Measurements from ENCODE around the gene PTPRH.
"Not testable (repeated sequence)": the region's sequence is repeated elsewhere in the genome, so short reads cannot be mapped to it uniquely, and the experiment has no call there.

PTPRH gene

GRCh38 chr19:55156202-55157063 is 52.9 kb downstream of the PTPRH start:
- no peak overlapping the region for H3K4me3 ChIP-seq (ENCODE audit: low read length)
- TF ChIP-seq ZNF274 (IDR thresholded peaks at IDR 0.05; ENCODE audit: low read depth, low read length), result no peak

- not testable (repeated sequence) for H3K4me3 ChIP-seq (ENCODE audit: low read length)
These were observed 53.5 kb downstream of the PTPRH start for GRCh38 chr19:55155784-55156183.

- no peak overlapping the region for H3K4me3 ChIP-seq (ENCODE audit: low read length)
- TF ChIP-seq ZNF274 (IDR thresholded peaks at IDR 0.05; ENCODE audit: low read depth, low read length), result no peak
These were observed 55.5 kb downstream of the PTPRH start for GRCh38 chr19:55153652-55154264.

GRCh38 chr19:55152017-55152416 is 57.3 kb downstream of the PTPRH start:
- H3K4me3 ChIP-seq (ENCODE audit: low read length), result no peak overlapping the region
- no peak for TF ChIP-seq ZNF274 (IDR thresholded peaks at IDR 0.05; ENCODE audit: low read depth, low read length)

- no peak within 1 kb of the TSS for H3K4me3 ChIP-seq (ENCODE audit: low read length)
- TF ChIP-seq ZNF274 (IDR thresholded peaks at IDR 0.05; ENCODE audit: low read depth, low read length), result no peak
These were observed 60.0 kb downstream of the PTPRH start, which contains the start of gene TNNT1 for GRCh38 chr19:55149078-55150003. Gene TNNT1 (minus strand): TSS chr19:55149206. CDS start chr19:55147157, 2,049 bp downstream.

- no peak overlapping the region for H3K4me3 ChIP-seq (ENCODE audit: low read length)
- TF ChIP-seq ZNF274 (IDR thresholded peaks at IDR 0.05; ENCODE audit: low read depth, low read length), result no peak
These were observed 61.6 kb downstream of the PTPRH start for GRCh38 chr19:55147545-55148251.

GRCh38 chr19:55146705-55147273 is 62.5 kb downstream of the PTPRH start:
- no peak overlapping the region for H3K4me3 ChIP-seq (ENCODE audit: low read length)
- TF ChIP-seq ZNF274 (IDR thresholded peaks at IDR 0.05; ENCODE audit: low read depth, low read length), result no peak

GRCh38 chr19:55146078-55146704 is 63.1 kb downstream of the PTPRH start:
- H3K4me3 ChIP-seq (ENCODE audit: low read length), result no peak overlapping the region
- no peak for TF ChIP-seq ZNF274 (IDR thresholded peaks at IDR 0.05; ENCODE audit: low read depth, low read length)

- no peak overlapping the region for H3K4me3 ChIP-seq (ENCODE audit: low read length)
- no peak for TF ChIP-seq ZNF274 (IDR thresholded peaks at IDR 0.05; ENCODE audit: low read depth, low read length)
These were observed 64.1 kb downstream of the PTPRH start for GRCh38 chr19:55145232-55145631.

- no peak overlapping the region for H3K4me3 ChIP-seq (ENCODE audit: low read length)
- TF ChIP-seq ZNF274 (IDR thresholded peaks at IDR 0.05; ENCODE audit: low read depth, low read length), result no peak
These were observed 67.6 kb downstream of the PTPRH start for GRCh38 chr19:55141696-55142095.

- no peak for TF ChIP-seq ZNF274 (IDR thresholded peaks at IDR 0.05; ENCODE audit: low read depth, low read length)
- no peak overlapping the region for H3K4me3 ChIP-seq (ENCODE audit: low read length)
These were observed 71.4 kb downstream of the PTPRH start for GRCh38 chr19:55137915-55138314.

GRCh38 chr19:55136399-55137102 is 72.8 kb downstream of the PTPRH start:
- TF ChIP-seq ZNF274 (IDR thresholded peaks at IDR 0.05; ENCODE audit: low read depth, low read length), result no peak
- no peak overlapping the region for H3K4me3 ChIP-seq (ENCODE audit: low read length)
